Vagina (tissue), 2 donors: Measurements from ENCODE around the gene MECP2.
"Not testable (repeated sequence)": the region's sequence is repeated elsewhere in the genome, so short reads cannot be mapped to it uniquely, and the experiment has no call there.

ENCODE experiments used
- POLR2A ChIP-seq, 2 donors: fragments of 450-650 bp; IDR thresholded peaks; one replicate each; pipeline ENCODE4 v1.6.1; 2017; ENCODE audit warnings: antibody characterized with exemption in 2 of 2, mild to moderate bottlenecking in 2 of 2, moderate library complexity in 2 of 2
- POLR2AphosphoS5 ChIP-seq, 2 donors: sonication (generic); formaldehyde crosslinking; IDR thresholded peaks; one replicate each; pipeline ENCODE4 v1.9.0; 2017; ENCODE audit warnings: antibody characterized with exemption in 2 of 2, mild to moderate bottlenecking in 2 of 2, low read depth in 1 of 2; ENCODE audit not compliant: insufficient read depth in 1 of 2
- TF ChIP-seq, protein P1 (sequence below), 3 experiments: fragments of 450-650 bp in 2 of 3; fragments of 200-600 bp in 1 of 3; sonication (generic) in 1 of 3; IDR thresholded peaks; one replicate each; pipeline ENCODE4 v1.5.1; 2017 to 2019; ENCODE audit warnings: antibody characterized with exemption in 3 of 3, mild to moderate bottlenecking in 2 of 3, moderate library complexity in 2 of 3

- TF ChIP-seq, protein P1, sequence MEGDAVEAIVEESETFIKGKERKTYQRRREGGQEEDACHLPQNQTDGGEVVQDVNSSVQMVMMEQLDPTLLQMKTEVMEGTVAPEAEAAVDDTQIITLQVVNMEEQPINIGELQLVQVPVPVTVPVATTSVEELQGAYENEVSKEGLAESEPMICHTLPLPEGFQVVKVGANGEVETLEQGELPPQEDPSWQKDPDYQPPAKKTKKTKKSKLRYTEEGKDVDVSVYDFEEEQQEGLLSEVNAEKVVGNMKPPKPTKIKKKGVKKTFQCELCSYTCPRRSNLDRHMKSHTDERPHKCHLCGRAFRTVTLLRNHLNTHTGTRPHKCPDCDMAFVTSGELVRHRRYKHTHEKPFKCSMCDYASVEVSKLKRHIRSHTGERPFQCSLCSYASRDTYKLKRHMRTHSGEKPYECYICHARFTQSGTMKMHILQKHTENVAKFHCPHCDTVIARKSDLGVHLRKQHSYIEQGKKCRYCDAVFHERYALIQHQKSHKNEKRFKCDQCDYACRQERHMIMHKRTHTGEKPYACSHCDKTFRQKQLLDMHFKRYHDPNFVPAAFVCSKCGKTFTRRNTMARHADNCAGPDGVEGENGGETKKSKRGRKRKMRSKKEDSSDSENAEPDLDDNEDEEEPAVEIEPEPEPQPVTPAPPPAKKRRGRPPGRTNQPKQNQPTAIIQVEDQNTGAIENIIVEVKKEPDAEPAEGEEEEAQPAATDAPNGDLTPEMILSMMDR (IDR thresholded peaks at IDR 0.05), result not testable (repeated sequence)
- TF ChIP-seq POLR2A (IDR thresholded peaks at IDR 0.05); POLR2AphosphoS5 (IDR thresholded peaks at IDR 0.05; ENCODE audit: insufficient read depth in 1 of 2, low read depth in 1 of 2): not testable (repeated sequence)
These were observed 117.1 kb downstream of the MECP2 start for GRCh38 chrX:153980394-153980793.
